Fibroblast of lung (primary cell): ENCODE measurements around the gene DENND4B. TPM values are rescaled to one million over a fixed set of nuclear protein-coding genes. Genes with fewer than 3 reads are reported as not detected.

Experiments
- DNase-seq, 2 donors: peaks; one replicate each; pipeline versions ENCODE4 v3.0.0 to v3.0.0-alpha.2; 2010; ENCODE audit warnings: low read depth in 2 of 2
- H2AFZ ChIP-seq: 2 replicates; pipeline ENCODE4 v1.5.1; 2012; ENCODE audit warnings: low read length, control low read depth, inconsistent platforms
- H3K27ac ChIP-seq: 2 replicates; pipeline ENCODE4 v1.5.1; 2011; ENCODE audit warnings: low read length, control low read depth; ENCODE audit not compliant: insufficient read depth
- H3K27me3 ChIP-seq: 2 replicates; pipeline ENCODE4 v1.5.1; 2011; ENCODE audit warnings: mild to moderate bottlenecking, low read length; ENCODE audit not compliant: control insufficient read depth, insufficient read depth
- H3K36me3 ChIP-seq: 2 replicates; pipeline ENCODE4 v1.5.1; 2011; ENCODE audit warnings: low read length; ENCODE audit not compliant: control insufficient read depth, insufficient read depth
- H3K4me1 ChIP-seq: 2 replicates; pipeline ENCODE4 v1.5.1; 2011; ENCODE audit warnings: low read length; ENCODE audit not compliant: control insufficient read depth, insufficient read depth; ENCODE audit errors: extremely low read depth
- H3K4me2 ChIP-seq: 2 replicates; pipeline ENCODE4 v1.5.1; 2011; ENCODE audit warnings: low read length, control low read depth; ENCODE audit not compliant: insufficient read depth; ENCODE audit errors: extremely low read depth
- H3K4me3 ChIP-seq, 4 experiments: fragments of 200-600 bp in 1 of 4; sonication (generic) in 1 of 4; replicated peaks in 1 of 4; 2 replicates each; pipeline ENCODE4 v1.5.1; 2011 to 2016; ENCODE audit warnings: low read length in 4 of 4, low read depth in 3 of 4, mild to moderate bottlenecking in 3 of 4, control low read depth in 2 of 4, inconsistent platforms in 1 of 4, mixed read lengths in 1 of 4; ENCODE audit not compliant: insufficient read depth in 1 of 4; ENCODE audit errors: control extremely low read depth in 1 of 4
- H3K79me2 ChIP-seq: 2 replicates; pipeline ENCODE4 v1.5.1; 2012; ENCODE audit warnings: mild to moderate bottlenecking, low read length, inconsistent platforms; ENCODE audit not compliant: control insufficient read depth, insufficient read depth
- H3K9ac ChIP-seq: 2 replicates; pipeline ENCODE4 v1.5.1; 2011; ENCODE audit warnings: mild to moderate bottlenecking, low read length, control low read depth; ENCODE audit not compliant: insufficient read depth
- H3K9me3 ChIP-seq: 2 replicates; pipeline ENCODE4 v1.5.1; 2012; ENCODE audit warnings: low read depth, low read length; ENCODE audit not compliant: control insufficient read depth, insufficient read depth
- H4K20me1 ChIP-seq: 2 replicates; pipeline ENCODE4 v1.5.1; 2011; ENCODE audit warnings: low read length; ENCODE audit not compliant: control insufficient read depth, insufficient read depth; ENCODE audit errors: extremely low read depth
- CTCF ChIP-seq, 2 donors: IDR thresholded peaks in 1 of 2; conservative IDR thresholded peaks in 1 of 2; 1 replicate in 1 of 2; 2 replicates in 1 of 2; pipeline ENCODE4 v1.5.1; 2011 to 2012; ENCODE audit warnings: low read length in 2 of 2, control low read depth in 1 of 2, inconsistent platforms in 1 of 2, low read depth in 1 of 2, mild to moderate bottlenecking in 1 of 2
- EZH2 ChIP-seq: IDR thresholded peaks from 2 replicates; pipeline ENCODE4 v1.5.1; 2012; ENCODE audit warnings: low read length, control low read depth, mild to moderate bottlenecking; ENCODE audit errors: missing control alignments
- polyA plus RNA-seq, 2 donors: library from polyadenylated mRNA; depleted of rRNA in 1 of 2; stranded (reverse) in 1 of 2; unstranded in 1 of 2; fragments of >200 nt; gene quantifications; 2 replicates each; pipeline ENCODE4 v1.2.1, GENCODE V29; 2011 to 2012; ENCODE audit warnings: missing spikeins in 1 of 2
- total RNA-seq: library from RNA; depleted of rRNA; stranded (reverse); fragments of >200 nt; gene quantifications from 2 replicates; pipeline ENCODE4 v1.2.1, GENCODE V29; 2014

Gene DENND4B
- total and polyA plus RNA-seq, 2 donors (not counting 1 experiment from before 2014, with no cell fraction given), result 9.1 to 17.7 TPM

- peaks cover 4% of the 10 kb centered on the region for H3K4me1 ChIP-seq
- TF ChIP-seq CTCF (conservative IDR thresholded peaks at IDR 0.05 in 1 of 2, IDR thresholded peaks at IDR 0.05 in 1 of 2; ENCODE audit: low read depth in 1 of 2, low read length in 2 of 2) (no peak), EZH2 (no peak)
- peak; percentile 61 to 70 for DNase-seq
- peak overlapping the region; percentile 94 for H3K27ac ChIP-seq
- H2AFZ ChIP-seq, result peak overlapping the region; percentile 52
- no peaks in the 10 kb centered on the region for H3K9me3 ChIP-seq
- peaks cover 15% of the 10 kb centered on the region for H3K79me2 ChIP-seq
- H3K36me3 ChIP-seq, result peaks cover 15% of the 10 kb centered on the region
- no peaks in the 10 kb centered on the region for H3K27me3 ChIP-seq
- peak overlapping the region; percentile 99 for H3K4me2 ChIP-seq
- peak overlapping the region; percentile 66 to 91 (median 84) for H3K4me3 ChIP-seq
- H3K9ac ChIP-seq, result peak overlapping the region; percentile 94
- H4K20me1 ChIP-seq, result no peaks in the 10 kb centered on the region
Observed at GRCh38 chr1:153945795-153946621, 510 bp downstream of the DENND4B start.

GRCh38 chr1:153945131-153945794 is 1.3 kb downstream of the DENND4B start:
- DNase-seq, result peak; percentile 51 to 64
- TF ChIP-seq EZH2 (no peak), CTCF (conservative IDR thresholded peaks at IDR 0.05 in 1 of 2, IDR thresholded peaks at IDR 0.05 in 1 of 2; ENCODE audit: low read depth in 1 of 2, low read length in 2 of 2) (no peak)
- H3K9ac ChIP-seq, result peak overlapping the region; percentile 94
- H3K4me2 ChIP-seq, result peak overlapping the region; percentile 99
- H3K9me3 ChIP-seq, result no peaks in the 10 kb centered on the region
- H2AFZ ChIP-seq, result peak overlapping the region; percentile 52
- H3K27me3 ChIP-seq, result no peaks in the 10 kb centered on the region
- peak overlapping the region; percentile 94 for H3K27ac ChIP-seq
- H3K4me3 ChIP-seq, result peak overlapping the region; percentile 66 to 91 (median 84)
- H3K36me3 ChIP-seq, result peaks cover 15% of the 10 kb centered on the region
- H3K79me2 ChIP-seq, result peaks cover 15% of the 10 kb centered on the region
- H4K20me1 ChIP-seq, result no peaks in the 10 kb centered on the region
- peaks cover 4% of the 10 kb centered on the region for H3K4me1 ChIP-seq

- no peak for TF ChIP-seq CTCF (conservative IDR thresholded peaks at IDR 0.05 in 1 of 2, IDR thresholded peaks at IDR 0.05 in 1 of 2; ENCODE audit: low read depth in 1 of 2, low read length in 2 of 2)
- TF ChIP-seq EZH2, result no peak
- H3K27me3 ChIP-seq, result no peaks in the 10 kb centered on the region
- peaks cover 15% of the 10 kb centered on the region for H3K79me2 ChIP-seq
- H3K4me3 ChIP-seq, result peak overlapping the region; percentile 8 to 91 (median 74)
- peaks cover 16% of the 10 kb centered on the region for H3K36me3 ChIP-seq
- no peak for DNase-seq
- peak overlapping the region; percentile 99 for H3K4me2 ChIP-seq
- no peaks in the 10 kb centered on the region for H4K20me1 ChIP-seq
- peaks cover 4% of the 10 kb centered on the region for H3K4me1 ChIP-seq
- H3K27ac ChIP-seq, result peak overlapping the region; percentile 94
- no peak overlapping the region for H3K9ac ChIP-seq
- H3K9me3 ChIP-seq, result no peaks in the 10 kb centered on the region
- H2AFZ ChIP-seq, result no peak overlapping the region
Observed at GRCh38 chr1:153944827-153945117, 1.7 kb downstream of the DENND4B start.
